Hepatocyte (in vitro differentiated cells): ENCODE data around the gene NCAM1.

Experiments used
- EZH2 ChIP-seq: fragments of 200-600 bp; sonication (generic); IDR thresholded peaks from 2 replicates; pipeline ENCODE4 v1.6.1; 2016; ENCODE audit warnings: antibody characterized with exemption, mild to moderate bottlenecking, borderline replicate concordance
- EZH2phosphoT487 ChIP-seq: fragments of 200-600 bp; sonication (generic); IDR thresholded peaks from one replicate; pipeline ENCODE4 v1.6.1; 2018; ENCODE audit warnings: antibody characterized with exemption, mild to moderate bottlenecking, low read depth, moderate library complexity; ENCODE audit not compliant: unreplicated experiment, severe bottlenecking
- TF ChIP-seq, protein P1 (sequence below): fragments of 200-600 bp; sonication (generic); IDR thresholded peaks from 2 replicates; pipeline ENCODE4 v1.5.1; 2016; ENCODE audit warnings: antibody characterized with exemption, mild to moderate bottlenecking; ENCODE audit not compliant: poor library complexity

DNA sequence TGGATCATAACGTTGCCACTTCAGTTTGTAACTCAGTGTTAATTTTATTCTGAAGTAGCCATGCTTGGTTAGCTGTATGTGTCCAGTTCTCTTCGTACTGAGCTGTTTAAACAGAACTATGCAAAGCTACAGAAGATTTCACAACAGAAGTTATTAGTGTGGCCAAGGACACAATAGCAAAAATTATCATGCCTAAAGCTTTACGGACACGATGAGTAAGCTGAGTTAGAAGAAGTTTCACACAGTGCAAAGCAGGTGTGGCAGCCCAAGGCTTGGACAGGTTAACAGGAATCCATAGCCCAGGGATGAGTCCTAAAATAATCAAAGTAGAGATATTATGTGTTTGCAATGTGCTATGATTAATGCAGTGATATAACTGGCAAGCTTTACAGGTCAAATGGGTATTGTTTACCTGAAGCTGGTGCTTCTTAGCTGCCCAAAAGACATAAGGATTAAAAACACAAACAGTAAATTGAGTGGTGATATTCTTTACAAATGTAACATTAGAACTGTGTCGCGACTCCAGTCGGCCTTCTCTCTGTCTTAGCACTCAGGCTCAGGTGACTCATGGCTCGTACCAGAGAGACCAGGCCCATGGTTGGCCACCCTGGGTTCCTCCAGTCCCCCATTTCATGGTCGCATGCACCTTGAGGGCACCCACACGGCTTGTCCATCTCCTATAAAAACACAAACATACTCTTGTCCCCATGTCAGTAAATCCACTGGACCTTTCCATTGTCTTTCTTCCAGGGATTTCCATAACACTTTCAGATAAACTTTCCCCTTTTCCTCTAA lies 35.5 kb upstream of the NCAM1 start:
- TF ChIP-seq, protein P1, sequence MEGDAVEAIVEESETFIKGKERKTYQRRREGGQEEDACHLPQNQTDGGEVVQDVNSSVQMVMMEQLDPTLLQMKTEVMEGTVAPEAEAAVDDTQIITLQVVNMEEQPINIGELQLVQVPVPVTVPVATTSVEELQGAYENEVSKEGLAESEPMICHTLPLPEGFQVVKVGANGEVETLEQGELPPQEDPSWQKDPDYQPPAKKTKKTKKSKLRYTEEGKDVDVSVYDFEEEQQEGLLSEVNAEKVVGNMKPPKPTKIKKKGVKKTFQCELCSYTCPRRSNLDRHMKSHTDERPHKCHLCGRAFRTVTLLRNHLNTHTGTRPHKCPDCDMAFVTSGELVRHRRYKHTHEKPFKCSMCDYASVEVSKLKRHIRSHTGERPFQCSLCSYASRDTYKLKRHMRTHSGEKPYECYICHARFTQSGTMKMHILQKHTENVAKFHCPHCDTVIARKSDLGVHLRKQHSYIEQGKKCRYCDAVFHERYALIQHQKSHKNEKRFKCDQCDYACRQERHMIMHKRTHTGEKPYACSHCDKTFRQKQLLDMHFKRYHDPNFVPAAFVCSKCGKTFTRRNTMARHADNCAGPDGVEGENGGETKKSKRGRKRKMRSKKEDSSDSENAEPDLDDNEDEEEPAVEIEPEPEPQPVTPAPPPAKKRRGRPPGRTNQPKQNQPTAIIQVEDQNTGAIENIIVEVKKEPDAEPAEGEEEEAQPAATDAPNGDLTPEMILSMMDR, result no peak
- TF ChIP-seq EZH2phosphoT487, result no peak
- TF ChIP-seq EZH2, result no peak
